Fibroblast of mammary gland (primary cell): ENCODE data around the gene ZNF644.

ENCODE experiments used
- DNase-seq: peaks from one replicate; pipeline ENCODE4 v3.0.0-alpha.2; 2010; ENCODE audit warnings: low read depth
- H3K4me3 ChIP-seq: 2 replicates; pipeline ENCODE4 v1.5.1; 2011; ENCODE audit warnings: low read depth, mild to moderate bottlenecking, low read length, moderate library complexity; ENCODE audit not compliant: control insufficient read depth
- TF ChIP-seq, protein P1 (sequence below): conservative IDR thresholded peaks from 2 replicates; pipeline ENCODE4 v1.5.1; 2011; ENCODE audit warnings: low read depth, low read length, inconsistent platforms; ENCODE audit not compliant: control insufficient read depth, insufficient read depth

ZNF644 gene

DNA sequence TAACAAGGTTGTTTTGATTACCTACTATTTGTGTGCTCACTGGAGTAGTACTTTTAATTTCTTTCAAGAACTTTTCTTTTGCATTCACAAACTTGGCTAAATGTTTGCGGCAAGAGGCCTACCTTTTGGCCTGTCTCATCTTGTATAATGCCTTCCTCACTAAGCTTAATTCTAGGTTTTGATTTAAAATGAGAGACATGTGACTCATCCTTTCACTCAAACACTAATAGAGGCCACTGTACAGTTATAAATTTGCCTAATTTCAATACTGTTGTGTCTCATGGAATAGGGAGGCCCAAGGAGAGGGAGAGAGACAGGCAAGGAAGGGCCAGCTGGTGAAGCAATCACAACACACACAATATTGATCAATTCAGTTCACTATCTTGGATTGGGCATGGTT is 66.1 kb downstream of the ZNF644 start:
- DNase-seq = no peak
- H3K4me3 ChIP-seq = no peak overlapping the region
- TF ChIP-seq, protein P1, sequence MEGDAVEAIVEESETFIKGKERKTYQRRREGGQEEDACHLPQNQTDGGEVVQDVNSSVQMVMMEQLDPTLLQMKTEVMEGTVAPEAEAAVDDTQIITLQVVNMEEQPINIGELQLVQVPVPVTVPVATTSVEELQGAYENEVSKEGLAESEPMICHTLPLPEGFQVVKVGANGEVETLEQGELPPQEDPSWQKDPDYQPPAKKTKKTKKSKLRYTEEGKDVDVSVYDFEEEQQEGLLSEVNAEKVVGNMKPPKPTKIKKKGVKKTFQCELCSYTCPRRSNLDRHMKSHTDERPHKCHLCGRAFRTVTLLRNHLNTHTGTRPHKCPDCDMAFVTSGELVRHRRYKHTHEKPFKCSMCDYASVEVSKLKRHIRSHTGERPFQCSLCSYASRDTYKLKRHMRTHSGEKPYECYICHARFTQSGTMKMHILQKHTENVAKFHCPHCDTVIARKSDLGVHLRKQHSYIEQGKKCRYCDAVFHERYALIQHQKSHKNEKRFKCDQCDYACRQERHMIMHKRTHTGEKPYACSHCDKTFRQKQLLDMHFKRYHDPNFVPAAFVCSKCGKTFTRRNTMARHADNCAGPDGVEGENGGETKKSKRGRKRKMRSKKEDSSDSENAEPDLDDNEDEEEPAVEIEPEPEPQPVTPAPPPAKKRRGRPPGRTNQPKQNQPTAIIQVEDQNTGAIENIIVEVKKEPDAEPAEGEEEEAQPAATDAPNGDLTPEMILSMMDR = no peak

DNA sequence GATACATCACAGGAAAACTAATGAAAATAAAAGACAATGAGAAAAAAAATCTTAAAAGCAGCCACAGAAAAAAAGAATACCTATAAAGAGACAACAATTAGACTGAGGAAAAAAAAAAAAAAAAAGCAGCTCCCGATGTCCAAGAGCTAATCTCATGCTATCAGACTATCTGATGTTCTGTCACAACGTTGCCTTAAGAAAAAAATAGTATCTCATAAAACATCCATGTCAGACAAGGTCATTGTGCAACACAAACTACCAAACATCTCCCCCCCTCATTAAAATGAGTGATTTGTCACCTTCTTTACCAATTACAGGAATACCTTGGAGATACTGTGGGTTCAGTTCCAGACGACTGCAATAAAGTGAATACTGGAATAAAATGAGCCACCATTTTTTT is 68.9 kb downstream of the ZNF644 start:
- no peak overlapping the region for H3K4me3 ChIP-seq

DNA sequence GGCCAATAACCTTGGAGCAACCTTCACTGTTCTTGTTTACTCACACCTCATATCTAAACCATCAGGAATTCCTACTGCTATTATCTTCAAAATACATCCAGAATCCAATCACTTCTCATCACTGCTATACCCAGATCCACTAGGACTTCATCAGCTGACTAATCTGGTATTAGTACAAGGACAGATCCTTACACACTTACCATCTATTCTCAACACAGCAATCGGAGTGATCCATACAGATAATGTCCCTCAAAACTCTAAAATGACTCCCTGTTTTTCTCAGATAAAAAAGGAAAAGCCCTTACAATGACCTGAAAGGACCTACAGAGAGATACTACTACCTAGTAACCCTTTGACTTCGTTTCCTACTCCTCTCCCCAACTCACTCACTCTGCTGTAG is 70.8 kb downstream of the ZNF644 start:
- H3K4me3 ChIP-seq = no peak overlapping the region
- DNase-seq = no peak
- TF ChIP-seq, protein P1 = no peak

More for the DNA sequence above, 68.9 kb downstream of the ZNF644 start:
- no peak for DNase-seq
- TF ChIP-seq, protein P1 = no peak

DNA sequence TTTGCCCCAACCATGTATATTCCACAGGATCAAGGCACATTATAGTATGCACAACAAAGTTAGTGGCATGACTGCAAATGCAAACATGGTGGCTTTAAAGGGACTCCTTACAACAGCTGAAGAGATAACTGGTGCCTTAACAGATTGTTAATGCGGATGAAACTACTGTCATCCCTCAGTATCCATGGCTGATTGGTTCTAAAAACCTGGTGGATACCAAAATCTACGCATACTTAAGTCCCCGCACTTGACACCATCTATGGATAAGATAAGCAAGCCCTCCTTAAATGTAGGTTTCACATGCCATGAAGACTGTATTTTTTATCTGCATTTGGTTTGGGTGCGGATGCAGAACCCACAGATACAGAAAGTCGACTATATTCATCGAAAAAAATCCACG is 73.5 kb downstream of the ZNF644 start:
- TF ChIP-seq, protein P1 = no peak
- no peak for DNase-seq
- no peak overlapping the region for H3K4me3 ChIP-seq

DNA sequence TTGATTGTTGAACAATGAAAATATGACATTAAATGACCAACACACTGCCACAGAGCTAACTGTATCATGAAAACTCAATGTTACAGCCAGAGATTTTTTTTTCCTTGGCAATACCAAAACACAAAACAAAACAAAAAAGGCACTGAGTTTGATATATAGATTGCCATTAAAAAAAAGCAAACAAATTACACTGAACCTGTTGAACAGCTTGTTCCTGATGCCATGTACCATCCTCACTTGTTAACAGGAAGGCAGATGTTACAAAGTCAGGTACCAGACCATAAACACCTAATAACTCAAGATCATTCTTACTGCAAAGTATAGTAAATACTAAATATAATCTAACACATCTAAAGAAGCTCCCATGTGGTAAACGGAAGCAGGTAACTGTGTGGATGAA is 75.2 kb downstream of the ZNF644 start:
- DNase-seq = no peak
- TF ChIP-seq, protein P1 = no peak
- no peak overlapping the region for H3K4me3 ChIP-seq

DNA sequence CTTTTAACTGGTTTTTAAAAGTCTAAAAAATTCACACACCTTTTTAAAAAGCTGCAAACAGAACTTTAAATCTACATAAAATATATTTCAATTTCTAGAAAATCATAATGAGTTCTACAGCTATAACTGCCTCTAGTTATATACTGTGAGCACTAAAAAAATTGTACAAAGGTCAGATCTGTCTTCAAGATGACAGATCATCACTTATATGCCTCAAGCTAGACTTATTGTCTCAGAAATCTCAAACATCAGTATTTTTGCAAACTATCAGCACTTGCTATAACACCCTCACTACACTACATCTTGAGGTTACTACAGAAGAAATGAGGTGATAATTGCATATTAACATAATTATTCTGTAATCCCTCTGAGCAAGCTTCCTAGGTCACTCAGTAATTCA is 76.5 kb downstream of the ZNF644 start:
- TF ChIP-seq, protein P1 = no peak
- no peak for DNase-seq
- H3K4me3 ChIP-seq = no peak overlapping the region

DNA sequence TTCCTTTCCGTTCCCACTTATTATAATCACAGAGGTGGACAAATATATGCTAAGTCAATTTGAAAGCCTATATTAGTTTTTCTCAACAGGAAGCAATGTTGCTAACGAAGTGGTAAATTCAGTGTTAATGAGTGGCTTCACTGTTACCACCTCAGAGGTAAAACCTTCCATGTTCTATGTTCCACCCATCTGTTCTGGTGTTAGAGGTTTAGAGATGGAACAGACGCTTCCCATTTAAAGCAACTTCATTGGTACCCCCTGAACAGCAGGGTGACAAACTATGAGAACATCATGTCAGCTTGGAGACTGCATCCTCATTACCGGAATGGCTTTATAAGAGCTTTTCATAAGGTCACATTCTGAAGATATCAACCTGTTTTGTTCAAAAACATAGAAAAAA is 77.9 kb downstream of the ZNF644 start:
- H3K4me3 ChIP-seq = no peak overlapping the region
- no peak for DNase-seq
- TF ChIP-seq, protein P1 = no peak
